Left renal cortex interstitium (tissue), 4 donors: Measurements from ENCODE around the gene TMPRSS4. TPM values are rescaled to one million over a fixed set of nuclear protein-coding genes. Genes with fewer than 3 reads are reported as not detected.

Source experiments
- DNase-seq, 4 donors: peaks; one replicate each; pipeline ENCODE4 v3.0.0-alpha.2; 2013; ENCODE audit warnings: low read depth in 4 of 4, low spot score in 2 of 4, missing footprints in 1 of 4
- polyA plus RNA-seq, 4 donors: library from polyadenylated mRNA; unstranded; fragments of 120-200 nt; gene quantifications; one replicate each; pipeline ENCODE4 v1.2.1, GENCODE V29; 2013; ENCODE audit not compliant: insufficient read length in 4 of 4

TMPRSS4 gene
- polyA plus RNA-seq, 4 donors, result 25.8 to 39.6 (median 32.0) TPM

- no peak for DNase-seq
Observed at GRCh38 chr11:118148856-118149255, 72.0 kb downstream of the TMPRSS4 start.

- DNase-seq, result no peak
Observed at GRCh38 chr11:118149493-118149892, 72.6 kb downstream of the TMPRSS4 start.

GRCh38 chr11:118151431-118151830 is 74.6 kb downstream of the TMPRSS4 start:
- DNase-seq, result no peak

- no peak for DNase-seq
Observed at GRCh38 chr11:118152020-118152551, 75.2 kb downstream of the TMPRSS4 start.

- peak in 2 of 4 donors; percentile 44 to 73 for DNase-seq
Observed at GRCh38 chr11:118152552-118153471, 75.9 kb downstream of the TMPRSS4 start, which contains the start of gene SCN4B. SCN4B (minus strand) TSS chr11:118152823; CDS start chr11:118152673, 150 bp downstream.

GRCh38 chr11:118153516-118153915 is 76.6 kb downstream of the TMPRSS4 start:
- no peak for DNase-seq

GRCh38 chr11:118153976-118154375 is 77.1 kb downstream of the TMPRSS4 start:
- DNase-seq, result no peak

- no peak for DNase-seq
Observed at GRCh38 chr11:118154641-118155040, 77.8 kb downstream of the TMPRSS4 start.

DNA sequence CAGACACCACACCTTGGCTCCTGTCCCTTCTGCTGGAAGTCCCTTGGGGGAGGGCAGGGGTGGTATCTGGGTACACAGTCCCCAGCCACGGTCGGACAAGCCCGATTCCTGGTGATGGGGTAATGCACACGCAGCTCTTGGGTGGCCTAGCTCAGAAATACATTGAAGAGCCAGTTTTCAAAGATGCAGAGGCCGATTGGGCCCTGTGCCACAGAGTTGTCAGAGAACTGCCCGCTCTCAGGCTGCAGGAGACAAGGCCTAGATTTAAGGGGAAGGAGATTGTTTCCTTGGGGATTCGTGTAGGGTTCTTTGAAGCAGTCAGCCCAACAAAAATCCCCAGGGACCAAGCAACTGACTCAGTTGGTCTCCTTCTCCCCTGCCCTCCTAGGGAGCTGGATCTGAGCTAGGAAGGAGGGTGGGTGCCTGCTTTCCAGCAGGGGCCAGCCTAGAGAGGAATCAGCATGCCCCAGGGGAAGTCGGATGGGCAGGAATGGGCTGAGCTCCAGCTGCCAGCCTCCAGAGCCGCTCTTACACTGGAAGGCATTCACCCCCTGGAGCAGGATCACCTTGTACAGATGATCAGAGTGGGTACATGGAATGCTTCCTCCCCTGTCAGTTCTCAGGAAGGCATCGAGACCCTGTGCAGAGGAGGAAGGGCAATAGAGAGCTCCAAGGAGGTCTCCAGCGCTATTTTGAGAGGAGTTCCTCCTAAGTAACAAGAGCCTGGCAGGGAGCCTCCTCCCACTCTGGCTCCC is 79.1 kb downstream of the TMPRSS4 start:
- no peak for DNase-seq

DNA sequence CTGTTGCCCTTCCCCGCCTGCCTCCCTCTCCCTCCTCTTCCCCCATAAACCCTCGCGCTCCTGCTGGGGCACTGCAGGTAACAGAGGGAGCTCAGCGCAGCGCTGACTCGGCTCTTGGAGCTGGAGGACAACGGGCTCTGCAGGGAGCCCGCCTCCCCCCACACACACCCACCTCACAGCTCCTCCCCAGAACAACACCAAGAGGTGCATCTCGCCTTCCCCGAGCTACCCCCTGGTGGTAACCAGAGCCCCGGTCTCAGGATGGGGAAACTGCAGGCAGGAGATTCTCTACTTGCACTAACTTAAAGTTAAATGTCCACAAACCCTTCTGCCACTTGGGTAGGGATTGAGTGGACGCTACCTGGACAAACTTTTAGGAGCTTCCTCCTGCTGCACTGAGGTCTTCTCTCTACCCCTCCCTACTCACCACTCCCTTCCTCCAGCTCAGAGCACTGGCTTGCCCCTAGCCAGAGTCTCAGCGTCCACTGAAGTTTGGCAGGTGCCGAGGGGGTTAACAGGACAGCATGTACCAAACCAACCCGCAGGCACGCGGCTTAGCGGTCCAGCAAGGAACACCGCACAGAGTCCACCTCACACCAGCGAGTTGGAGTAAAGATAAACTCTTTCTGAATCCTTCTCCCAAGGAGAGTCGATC is 79.8 kb downstream of the TMPRSS4 start:
- no peak for DNase-seq

DNA sequence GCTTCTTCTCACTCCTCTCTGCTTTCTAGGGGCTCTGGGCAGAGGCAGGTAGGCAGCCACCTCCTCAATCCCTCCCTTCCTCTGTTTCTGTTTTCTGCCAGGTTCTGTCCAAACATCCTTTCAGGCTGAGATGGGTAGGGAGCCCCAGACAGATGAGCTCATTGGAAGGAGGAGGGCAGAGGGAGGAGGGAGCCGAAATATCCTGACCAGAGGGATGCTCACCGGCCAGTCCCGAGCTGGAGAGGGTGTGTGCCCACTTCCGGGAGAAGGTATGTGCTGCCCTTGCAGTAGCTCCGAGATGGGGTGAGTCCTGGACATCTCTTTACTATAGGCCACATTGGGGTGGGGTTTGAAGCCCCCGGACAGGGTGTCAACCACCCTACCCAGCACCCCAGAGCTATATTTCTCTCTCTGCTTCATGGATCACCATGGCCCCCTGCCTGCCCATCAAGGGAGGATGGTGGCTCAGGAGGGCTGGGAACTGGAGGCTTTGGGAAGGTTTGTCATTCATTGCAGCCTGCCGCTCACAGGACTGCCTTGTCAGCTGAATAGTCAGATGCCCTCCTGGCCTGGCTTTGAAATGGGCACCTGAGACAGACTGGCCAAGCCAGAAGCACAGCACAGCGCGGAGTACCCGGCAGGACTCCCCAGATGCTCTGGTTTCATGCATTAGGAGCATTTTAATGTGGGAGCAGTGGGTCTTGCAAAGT is 80.5 kb downstream of the TMPRSS4 start:
- DNase-seq, result no peak

- DNase-seq, result no peak
Observed at GRCh38 chr11:118161786-118162185, 84.9 kb downstream of the TMPRSS4 start.

DNA sequence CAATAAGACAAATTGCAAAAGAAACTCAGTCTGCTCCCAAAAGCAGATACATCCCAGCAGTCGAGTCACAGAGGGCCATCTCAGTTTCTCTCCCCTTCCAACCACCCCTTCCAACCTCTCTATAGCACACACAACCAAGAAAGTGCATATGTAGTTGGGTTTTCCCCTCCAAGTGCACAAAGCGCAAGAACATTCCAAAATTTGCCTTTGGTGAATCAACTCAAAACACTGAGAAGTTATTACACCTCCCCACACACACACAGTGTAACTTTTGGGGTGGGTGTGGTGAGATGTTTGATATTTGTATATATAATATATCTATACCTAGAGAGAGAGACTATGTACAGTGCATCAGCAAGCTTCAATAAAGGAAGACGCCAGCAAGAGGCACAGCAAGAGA is 86.0 kb downstream of the TMPRSS4 start:
- DNase-seq, result no peak

DNA sequence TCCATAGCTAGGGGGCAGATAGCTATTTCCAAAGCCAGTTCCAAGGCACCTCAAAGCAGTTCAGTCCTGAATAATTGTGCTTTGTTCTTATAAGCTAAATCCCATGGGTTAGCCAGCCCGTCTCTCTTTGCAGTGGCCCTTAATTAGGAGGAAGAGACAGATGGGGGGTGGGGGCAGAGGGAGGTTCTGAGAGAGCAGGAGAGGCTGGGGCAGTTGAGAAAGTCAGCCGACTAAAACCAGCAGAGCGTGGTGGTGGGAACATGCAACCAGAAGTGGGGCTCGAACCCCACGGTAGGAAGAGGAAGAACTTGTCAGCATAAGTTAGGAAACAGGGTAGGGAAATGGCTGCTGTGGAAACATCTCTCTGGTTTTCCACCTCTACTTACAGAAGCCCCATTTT is 86.6 kb downstream of the TMPRSS4 start:
- no peak for DNase-seq

DNA sequence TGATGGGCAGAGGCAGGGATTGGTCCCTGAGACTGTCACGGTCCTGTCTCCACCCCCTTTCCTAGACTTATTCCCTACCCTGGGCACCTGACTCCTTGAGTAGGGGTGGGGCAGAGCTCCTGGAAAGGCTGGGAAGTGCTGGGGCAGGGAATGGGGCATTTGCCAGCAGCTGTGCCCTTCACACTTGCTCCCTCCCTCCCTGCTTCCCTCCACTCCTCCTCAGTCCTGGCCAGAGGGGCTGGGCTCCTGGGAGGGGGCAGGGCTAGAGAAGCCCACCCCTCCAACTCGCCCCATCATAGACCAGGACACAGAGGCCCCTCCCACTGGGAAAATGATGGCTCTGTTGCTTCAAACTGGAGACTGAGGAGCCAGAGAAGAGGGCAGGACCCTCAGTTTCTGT is 88.0 kb downstream of the TMPRSS4 start:
- no peak for DNase-seq

DNA sequence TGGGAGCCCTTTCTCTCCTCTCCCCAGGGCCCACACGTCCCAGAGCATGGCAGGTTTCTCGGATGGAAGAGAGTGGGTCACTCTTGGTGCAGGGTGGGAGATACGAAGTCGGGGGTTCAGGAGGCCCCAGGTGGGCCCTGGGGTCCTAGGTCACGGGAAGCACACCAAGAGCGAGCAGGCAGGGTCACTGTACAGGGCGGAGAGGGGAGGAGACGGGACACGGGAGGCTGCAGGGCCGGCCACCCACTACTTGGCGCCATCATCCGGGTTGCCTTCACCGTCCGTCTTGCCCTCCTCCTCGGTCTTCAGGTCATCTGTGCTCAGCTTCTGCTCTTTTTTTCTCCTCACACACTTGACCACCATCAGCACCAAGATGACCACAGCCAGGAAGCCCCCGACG is 89.8 kb downstream of the TMPRSS4 start:
- DNase-seq, result no peak

DNA sequence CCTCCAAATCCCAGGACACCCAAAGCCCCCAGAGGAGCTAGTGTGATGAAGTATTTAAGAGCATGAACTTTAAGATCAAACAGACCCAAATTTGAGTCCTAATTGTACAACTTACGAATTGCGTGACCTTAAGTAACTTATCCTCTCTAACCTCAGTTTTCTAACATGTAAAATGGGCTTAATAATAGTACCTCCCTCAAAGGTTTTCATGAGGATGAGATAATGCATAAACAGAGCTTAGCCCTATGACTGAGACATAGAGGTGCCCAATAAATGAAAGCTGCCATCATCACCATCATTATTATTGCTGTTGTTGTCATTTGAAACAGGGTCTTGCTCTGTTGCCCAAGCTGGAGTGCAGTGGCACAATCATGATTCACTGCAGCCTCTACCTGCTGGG is 90.4 kb downstream of the TMPRSS4 start:
- no peak for DNase-seq

DNA sequence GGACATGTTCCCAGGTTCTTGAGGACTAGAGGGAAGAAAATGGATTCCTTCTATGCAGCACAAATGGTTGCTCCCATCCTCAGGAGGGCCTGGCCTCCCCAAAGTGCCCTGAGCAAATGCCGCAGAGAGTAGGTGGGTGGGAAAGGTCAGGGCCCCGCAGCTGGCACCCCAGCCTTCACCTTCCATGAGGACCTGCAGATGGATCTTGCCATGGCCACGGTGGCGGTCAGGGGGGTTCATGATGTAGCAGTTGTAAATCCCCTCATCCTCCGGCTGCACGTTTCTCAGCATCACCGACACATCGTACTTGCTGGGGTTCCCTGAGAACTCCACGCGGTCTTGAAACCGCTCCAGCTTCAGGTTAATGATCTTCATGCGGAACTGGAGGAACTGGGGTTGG is 91.0 kb downstream of the TMPRSS4 start:
- DNase-seq, result no peak

DNA sequence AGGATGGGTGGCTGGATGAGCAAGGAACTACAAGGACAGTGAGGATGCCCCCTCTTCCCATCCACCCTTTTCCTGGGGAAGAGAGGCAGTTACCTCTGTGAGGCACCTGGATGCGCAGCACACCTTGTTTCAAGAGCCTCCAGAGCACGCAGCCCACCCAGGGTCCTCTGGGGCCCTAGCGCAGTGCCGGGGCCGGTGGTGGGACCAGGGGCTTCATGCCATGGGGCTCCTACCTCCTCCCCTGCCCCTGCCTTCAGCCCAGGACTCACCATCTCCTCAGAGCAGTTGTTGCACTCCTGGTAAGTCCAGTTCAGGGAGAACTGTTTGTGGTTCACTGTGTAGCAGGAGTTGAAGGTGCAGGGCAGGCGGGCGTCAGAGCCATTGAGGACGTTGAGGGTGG is 91.4 kb downstream of the TMPRSS4 start:
- DNase-seq, result no peak

- no peak for DNase-seq
Observed at GRCh38 chr11:118168751-118169150, 91.9 kb downstream of the TMPRSS4 start.
